ENCODE results near the gene OPCML. TPM values are rescaled to one million over a fixed set of nuclear protein-coding genes. Genes with fewer than 3 reads are reported as not detected.

The OPCML gene
- total RNA-seq, 4 donors from 2014 or later, result 0.15 TPM; not detected in 3

GRCh38 chr11:133479209-133479608 is 53.1 kb downstream of the OPCML start:
- TF ChIP-seq POLR2AphosphoS5 (IDR thresholded peaks at IDR 0.05), result no peak
- no peak for TF ChIP-seq EP300 (IDR thresholded peaks at IDR 0.05)
- no peak for TF ChIP-seq CTCF (IDR thresholded peaks at IDR 0.05)
- no peak for TF ChIP-seq POLR2A (IDR thresholded peaks at IDR 0.05)
- Histone ChIP-seq H3K36me3 (no peaks in the 10 kb centered on the region), H3K27ac (no peak overlapping the region), H3K27me3 (no peaks in the 10 kb centered on the region), H3K4me1 (peaks cover 4% of the 10 kb centered on the region), H3K9me3 (no peaks in the 10 kb centered on the region), H3K4me3 (no peak overlapping the region)
- 94% methylated on average over 2 of the region's 2 CpGs for WGBS
- no peak for DNase-seq (ENCODE audit: low spot score in 2 of 2)

GRCh38 chr11:133477251-133477625 is 55.1 kb downstream of the OPCML start:
- 73% methylated on average over 4 of the region's 4 CpGs for WGBS
- no peaks in the 10 kb centered on the region for H3K9me3 ChIP-seq
- TF ChIP-seq POLR2A (IDR thresholded peaks at IDR 0.05) (no peak), CTCF (IDR thresholded peaks at IDR 0.05) (no peak), POLR2AphosphoS5 (IDR thresholded peaks at IDR 0.05) (no peak)
- DNase-seq (ENCODE audit: low spot score in 2 of 2), result no peak
- peaks cover 4% of the 10 kb centered on the region for H3K4me1 ChIP-seq
- H3K27ac ChIP-seq, result no peak overlapping the region
- no peaks in the 10 kb centered on the region for H3K27me3 ChIP-seq
- H3K36me3 ChIP-seq, result no peaks in the 10 kb centered on the region
- H3K4me3 ChIP-seq, result no peak overlapping the region

- TF ChIP-seq POLR2A (IDR thresholded peaks at IDR 0.05) (no peak), EP300 (IDR thresholded peaks at IDR 0.05) (no peak), POLR2AphosphoS5 (IDR thresholded peaks at IDR 0.05) (no peak), CTCF (IDR thresholded peaks at IDR 0.05) (no peak)
Observed at GRCh38 chr11:133476570-133477250, 55.6 kb downstream of the OPCML start.

GRCh38 chr11:133474461-133474860 is 57.8 kb downstream of the OPCML start:
- Histone ChIP-seq H3K27ac (no peak overlapping the region), H3K4me1 (peaks cover 4% of the 10 kb centered on the region), H3K4me3 (no peak overlapping the region), H3K9me3 (no peaks in the 10 kb centered on the region), H3K36me3 (no peaks in the 10 kb centered on the region), H3K27me3 (no peaks in the 10 kb centered on the region)
- no peak for DNase-seq (ENCODE audit: low spot score in 2 of 2)
- 56% methylated on average over 6 of the region's 6 CpGs for WGBS
- TF ChIP-seq EP300 (IDR thresholded peaks at IDR 0.05), result no peak
- no peak for TF ChIP-seq CTCF (IDR thresholded peaks at IDR 0.05)
- TF ChIP-seq POLR2A (IDR thresholded peaks at IDR 0.05), result no peak
- TF ChIP-seq POLR2AphosphoS5 (IDR thresholded peaks at IDR 0.05), result no peak

More at GRCh38 chr11:133476570-133477250, 55.6 kb downstream of the OPCML start:
- Histone ChIP-seq H3K27me3 (no peaks in the 10 kb centered on the region), H3K36me3 (no peaks in the 10 kb centered on the region), H3K4me3 (no peak overlapping the region), H3K4me1 (peaks cover 4% of the 10 kb centered on the region), H3K27ac (no peak overlapping the region), H3K9me3 (no peaks in the 10 kb centered on the region)
- DNase-seq (ENCODE audit: low spot score in 2 of 2), result no peak
- WGBS, result 52% methylated on average over 11 of the region's 11 CpGs

- H3K4me1 ChIP-seq, result no peaks in the 10 kb centered on the region
- WGBS, result 73% methylated on average over 1 of the region's 1 CpG
- H3K27me3 ChIP-seq, result peaks cover 4% of the 10 kb centered on the region
- no peak for TF ChIP-seq POLR2A (IDR thresholded peaks at IDR 0.05)
- TF ChIP-seq CTCF (IDR thresholded peaks at IDR 0.05), result no peak
- DNase-seq (ENCODE audit: low spot score in 2 of 2), result no peak
- no peaks in the 10 kb centered on the region for H3K36me3 ChIP-seq
- H3K4me3 ChIP-seq, result no peak overlapping the region
- no peak overlapping the region for H3K27ac ChIP-seq
- no peaks in the 10 kb centered on the region for H3K9me3 ChIP-seq
Observed at GRCh38 chr11:133467686-133468085, 64.6 kb downstream of the OPCML start.

All from suprapubic skin (tissue), 4 donors.